Measurements from ENCODE around the gene HDGFL3. TPM values are rescaled to one million over a fixed set of nuclear protein-coding genes. Genes with fewer than 3 reads are reported as not detected.

Gene HDGFL3
- total and polyA plus RNA-seq, 9 of the 15 experiments (the other 6 are each of a cell fraction or from before 2014, with no cell fraction given): 6.7 to 42.0 (median 31.4) TPM

- TF ChIP-seq ZNF609 (CRISPR knock-in tag; IDR thresholded peaks at IDR 0.05; ENCODE audit: borderline replicate concordance) (no peak), HOXB6 (CRISPR knock-in tag; IDR thresholded peaks at IDR 0.05; ENCODE audit: borderline replicate concordance) (no peak), MITF (IDR thresholded peaks at IDR 0.05) (peak; percentile 79; the same call in 1 of the 2 replicates), ZNF174 (CRISPR knock-in tag; IDR thresholded peaks at IDR 0.05) (no peak), ZNF695 (CRISPR knock-in tag; IDR thresholded peaks at IDR 0.05) (no peak), EZH2 (IDR thresholded peaks at IDR 0.05; ENCODE audit: borderline replicate concordance, low read depth, low read length) (no peak), OTX1 (CRISPR knock-in tag; IDR thresholded peaks at IDR 0.05) (0 out of 2 replicates have a peak, but pooled peaks have one; percentile 14), ZNF408 (CRISPR knock-in tag; IDR thresholded peaks at IDR 0.05; ENCODE audit: low read depth) (no peak), TFE3 (CRISPR knock-in tag; IDR thresholded peaks at IDR 0.05) (no peak), HDAC1 (IDR thresholded peaks at IDR 0.05) (peak in 1 of 2 experiments; percentile 69; a peak in 2 of 4 replicates), ZNF644 (tag; IDR thresholded peaks at IDR 0.05; ENCODE audit: low read depth) (peak; percentile 68; the same call in 1 of the 2 replicates), NCOA6 (IDR thresholded peaks at IDR 0.05) (0 out of 2 replicates have a peak, but pooled peaks have one; percentile 17), TARDBP (IDR thresholded peaks at IDR 0.05) (no peak), VEZF1 (CRISPR knock-in tag; IDR thresholded peaks at IDR 0.05) (peak; percentile 59), THAP7 (CRISPR knock-in tag; IDR thresholded peaks at IDR 0.05) (no peak), YY1 (IDR thresholded peaks at IDR 0.05; ENCODE audit: borderline replicate concordance in 1 of 3, control insufficient read depth in 1 of 3, extremely low read depth in 1 of 3, insufficient read depth in 3 of 3, insufficient read length in 1 of 3, insufficient replicate concordance in 2 of 3, low read depth in 1 of 3, low read length in 2 of 3) (peak in 1 of 3 experiments; percentile 8), ZEB2 (IDR thresholded peaks at IDR 0.05) (no peak)
Measured at GRCh38 chr15:83092309-83092976, 115.2 kb downstream of the HDGFL3 start (continued).
